Measurements from ENCODE around the gene PTP4A2.

DNA sequence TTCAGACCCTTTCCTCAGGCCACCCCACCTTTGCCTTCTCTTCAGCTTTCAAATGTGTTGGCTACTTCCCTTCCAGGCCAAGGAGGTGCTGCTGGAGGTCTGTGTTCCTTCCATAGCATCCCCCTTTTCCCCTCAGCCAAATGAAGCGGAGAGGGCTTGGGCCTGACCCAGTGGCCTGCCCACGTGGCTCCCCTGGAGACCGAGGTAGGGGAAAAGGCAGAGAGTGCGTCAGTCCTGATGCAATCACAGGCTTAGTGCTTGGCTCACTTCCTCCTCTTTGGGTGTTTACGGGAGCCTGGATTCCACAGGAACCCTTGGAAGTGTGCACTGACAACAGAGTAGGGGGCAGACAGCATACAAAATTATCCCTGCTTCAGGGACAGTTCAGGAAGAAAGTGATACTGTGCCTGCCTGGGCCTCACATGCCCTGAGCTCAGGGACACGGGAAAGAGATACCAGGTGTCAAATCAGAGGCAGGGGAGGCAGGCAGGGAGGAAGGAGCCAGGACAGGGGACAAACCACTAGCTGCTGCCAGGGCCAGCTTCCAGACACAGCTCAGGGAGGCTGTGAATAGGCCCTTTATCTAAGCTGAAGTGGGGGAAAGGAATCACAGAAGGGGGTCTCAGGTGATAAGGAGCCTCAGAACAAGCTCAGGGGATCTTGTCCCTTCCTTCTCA, 16.6 kb upstream of the PTP4A2 start:
- TF ChIP-seq, protein P1, sequence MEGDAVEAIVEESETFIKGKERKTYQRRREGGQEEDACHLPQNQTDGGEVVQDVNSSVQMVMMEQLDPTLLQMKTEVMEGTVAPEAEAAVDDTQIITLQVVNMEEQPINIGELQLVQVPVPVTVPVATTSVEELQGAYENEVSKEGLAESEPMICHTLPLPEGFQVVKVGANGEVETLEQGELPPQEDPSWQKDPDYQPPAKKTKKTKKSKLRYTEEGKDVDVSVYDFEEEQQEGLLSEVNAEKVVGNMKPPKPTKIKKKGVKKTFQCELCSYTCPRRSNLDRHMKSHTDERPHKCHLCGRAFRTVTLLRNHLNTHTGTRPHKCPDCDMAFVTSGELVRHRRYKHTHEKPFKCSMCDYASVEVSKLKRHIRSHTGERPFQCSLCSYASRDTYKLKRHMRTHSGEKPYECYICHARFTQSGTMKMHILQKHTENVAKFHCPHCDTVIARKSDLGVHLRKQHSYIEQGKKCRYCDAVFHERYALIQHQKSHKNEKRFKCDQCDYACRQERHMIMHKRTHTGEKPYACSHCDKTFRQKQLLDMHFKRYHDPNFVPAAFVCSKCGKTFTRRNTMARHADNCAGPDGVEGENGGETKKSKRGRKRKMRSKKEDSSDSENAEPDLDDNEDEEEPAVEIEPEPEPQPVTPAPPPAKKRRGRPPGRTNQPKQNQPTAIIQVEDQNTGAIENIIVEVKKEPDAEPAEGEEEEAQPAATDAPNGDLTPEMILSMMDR (IDR thresholded peaks at IDR 0.05), result no peak
- TF ChIP-seq EZH2 (IDR thresholded peaks at IDR 0.05; ENCODE audit: borderline replicate concordance, insufficient read depth, low read depth, low read length, poor library complexity, severe bottlenecking), result no peak
